Nephron (organoid): Measurements from ENCODE around the gene VAPB.

Source experiments
- H3K27ac Mint-ChIP-seq, 3 experiments: 2 replicates each; pipeline ENCODE4 v1.8.0; 2020; ENCODE audit warnings: mixed read lengths in 3 of 3, mild to moderate bottlenecking in 2 of 3, moderate library complexity in 1 of 3
- H3K27me3 Mint-ChIP-seq: 2 replicates; pipeline ENCODE4 v1.8.0; 2021; ENCODE audit warnings: low read depth, mild to moderate bottlenecking, moderate library complexity, mixed read lengths
- H3K36me3 Mint-ChIP-seq: 2 replicates; pipeline ENCODE4 v1.8.0; 2020; ENCODE audit warnings: low read depth, mixed read lengths
- H3K4me1 Mint-ChIP-seq: 2 replicates; pipeline ENCODE4 v1.8.0; 2020; ENCODE audit warnings: mixed read lengths
- H3K4me3 Mint-ChIP-seq, 3 experiments: 2 replicates each; pipeline ENCODE4 v1.8.0; 2020; ENCODE audit warnings: mild to moderate bottlenecking in 3 of 3, mixed read lengths in 3 of 3, moderate library complexity in 2 of 3
- H3K9me3 Mint-ChIP-seq: 2 replicates; pipeline ENCODE4 v1.8.0; 2020; ENCODE audit warnings: mixed read lengths
- CTCF ChIP-seq, 3 experiments: fragments of 200-600 bp; sonication (generic); IDR thresholded peaks; one replicate each; pipeline ENCODE4 v1.5.0; 2021; ENCODE audit warnings: antibody characterized with exemption in 3 of 3; ENCODE audit not compliant: unreplicated experiment in 3 of 3

Gene VAPB

DNA sequence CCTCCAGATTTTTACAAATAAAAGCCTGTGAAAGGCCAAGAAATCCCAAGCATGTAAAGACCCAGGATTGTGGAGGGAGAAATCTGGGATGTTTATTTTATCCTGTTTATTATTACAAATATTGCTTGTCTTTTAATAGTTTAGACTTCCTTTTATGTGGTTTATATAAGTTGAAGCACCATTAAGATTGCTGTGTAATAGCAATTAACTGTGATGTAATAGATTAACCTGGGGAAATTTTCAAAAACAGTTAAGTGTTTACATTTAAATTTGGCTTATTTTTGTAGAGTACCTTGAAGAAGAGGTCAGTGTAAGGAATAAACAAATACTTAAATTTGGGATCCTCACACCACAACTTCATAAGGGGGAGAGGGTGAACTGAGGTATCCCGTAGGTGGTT, 27.0 kb downstream of the VAPB start:
- H3K9me3 Mint-ChIP-seq, result peaks cover 7% of the 10 kb centered on the region
- no peak overlapping the region for H3K4me3 Mint-ChIP-seq
- no peak for TF ChIP-seq CTCF (IDR thresholded peaks at IDR 0.05; ENCODE audit: unreplicated experiment in 3 of 3)
- H3K27ac Mint-ChIP-seq, result peak overlapping the region in 1 of 3 experiments; percentile 67
- H3K36me3 Mint-ChIP-seq, result peaks cover 66% of the 10 kb centered on the region
- H3K27me3 Mint-ChIP-seq, result no peaks in the 10 kb centered on the region
- peaks cover 6% of the 10 kb centered on the region for H3K4me1 Mint-ChIP-seq

GRCh38 chr20:58416835-58417234, 27.8 kb downstream of the VAPB start:
- no peak overlapping the region for H3K27ac Mint-ChIP-seq
- H3K9me3 Mint-ChIP-seq, result peaks cover 7% of the 10 kb centered on the region
- no peaks in the 10 kb centered on the region for H3K27me3 Mint-ChIP-seq
- TF ChIP-seq CTCF (IDR thresholded peaks at IDR 0.05; ENCODE audit: unreplicated experiment in 3 of 3), result no peak
- peaks cover 6% of the 10 kb centered on the region for H3K4me1 Mint-ChIP-seq
- H3K36me3 Mint-ChIP-seq, result peaks cover 67% of the 10 kb centered on the region
- H3K4me3 Mint-ChIP-seq, result no peak overlapping the region

DNA sequence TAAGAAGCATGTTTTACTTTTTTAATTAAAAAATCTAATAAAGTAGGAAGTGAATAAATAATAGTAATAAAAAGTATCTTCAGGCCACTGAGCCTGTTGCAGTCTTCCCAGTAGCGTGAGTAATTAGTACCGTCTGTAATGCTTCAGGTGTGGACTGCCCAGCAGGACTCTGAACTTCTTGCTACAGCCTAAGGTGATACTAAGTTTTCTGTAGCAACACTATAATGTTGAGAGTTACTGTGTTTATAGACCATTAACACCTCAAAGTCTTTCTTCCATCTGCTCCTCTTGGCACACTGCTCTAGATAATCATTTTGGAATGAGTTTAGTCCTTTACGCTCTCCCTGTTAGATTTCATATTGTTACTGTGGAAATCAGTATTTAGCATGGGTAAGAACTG, 28.4 kb downstream of the VAPB start:
- H3K4me1 Mint-ChIP-seq, result peaks cover 6% of the 10 kb centered on the region
- peaks cover 5% of the 10 kb centered on the region for H3K9me3 Mint-ChIP-seq
- H3K27me3 Mint-ChIP-seq, result no peaks in the 10 kb centered on the region
- H3K27ac Mint-ChIP-seq, result no peak overlapping the region
- no peak overlapping the region for H3K4me3 Mint-ChIP-seq
- TF ChIP-seq CTCF (IDR thresholded peaks at IDR 0.05; ENCODE audit: unreplicated experiment in 3 of 3), result no peak
- peaks cover 69% of the 10 kb centered on the region for H3K36me3 Mint-ChIP-seq

DNA sequence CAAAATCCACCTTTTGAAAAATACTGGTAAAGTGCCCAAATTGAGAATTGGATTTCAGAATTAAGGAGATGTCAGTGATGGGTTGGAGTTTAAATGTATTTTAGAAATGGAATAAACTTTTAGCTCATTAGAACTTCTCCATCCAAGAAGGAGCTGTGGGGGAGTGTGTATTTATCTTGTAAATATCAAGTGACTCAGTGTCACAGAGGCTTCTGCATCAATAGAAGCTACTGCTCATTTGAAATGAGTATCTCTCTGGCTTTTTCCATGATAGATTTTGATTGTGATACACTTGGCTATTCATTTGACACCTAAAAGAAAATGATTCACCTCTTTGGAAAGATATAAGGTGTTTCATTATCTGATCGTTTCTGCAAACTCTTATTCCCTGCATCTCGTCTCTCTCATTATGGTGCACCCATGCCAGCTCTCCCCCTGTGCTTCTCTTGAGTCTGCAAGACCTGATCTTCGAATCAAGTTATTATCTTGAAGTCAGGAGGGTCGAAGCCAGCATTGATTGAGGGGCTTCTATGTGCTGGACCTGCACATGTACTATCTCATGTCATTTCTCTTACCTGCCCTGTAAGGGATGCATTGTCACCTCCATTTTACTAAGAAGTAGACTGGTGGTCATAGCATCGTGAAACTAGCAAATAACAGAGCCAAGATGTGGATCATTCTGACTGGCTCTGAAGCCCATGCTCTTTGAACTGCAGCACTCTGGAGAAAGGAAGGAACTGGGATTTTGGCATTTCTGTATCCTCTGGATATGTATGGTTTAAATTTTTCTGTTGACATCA, 30.1 kb downstream of the VAPB start:
- Mint-ChIP-seq H3K4me3 (no peak overlapping the region), H3K4me1 (peaks cover 9% of the 10 kb centered on the region), H3K9me3 (peaks cover 5% of the 10 kb centered on the region), H3K27me3 (no peaks in the 10 kb centered on the region), H3K27ac (no peak overlapping the region), H3K36me3 (peaks cover 66% of the 10 kb centered on the region)
- TF ChIP-seq CTCF (IDR thresholded peaks at IDR 0.05; ENCODE audit: unreplicated experiment in 3 of 3), result no peak

DNA sequence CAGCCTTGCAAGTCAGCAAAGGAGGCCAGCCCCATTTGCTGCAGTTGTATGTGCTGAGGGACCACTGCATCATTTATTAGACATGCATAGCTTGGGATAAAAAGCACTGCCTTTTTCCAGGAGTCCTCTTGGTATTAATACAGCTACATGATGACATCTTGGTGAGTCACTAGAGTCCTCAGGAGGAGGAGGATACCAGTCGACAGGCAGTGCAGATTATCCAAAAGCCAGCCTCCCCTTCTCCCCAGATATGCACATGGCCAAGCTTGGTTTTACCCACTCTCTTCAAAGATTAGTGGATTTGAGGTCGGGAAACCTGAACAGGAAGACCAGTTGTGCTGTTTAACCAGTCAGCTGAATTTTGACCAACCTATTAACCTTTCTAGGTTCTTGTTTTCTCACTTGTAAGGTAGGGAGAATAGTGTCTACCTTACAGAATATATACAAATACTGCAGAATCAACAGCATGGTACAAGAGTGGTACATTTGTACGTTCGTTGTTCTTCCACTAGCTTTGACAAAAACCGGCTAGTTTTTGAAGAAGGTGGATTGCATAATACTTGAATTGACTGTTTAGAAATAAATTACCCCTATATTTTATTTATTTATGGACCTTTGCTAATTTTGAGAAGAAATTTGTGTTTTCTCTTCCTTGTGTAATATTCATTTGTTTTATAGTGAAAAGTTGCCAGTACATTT, 31.9 kb downstream of the VAPB start:
- Mint-ChIP-seq H3K9me3 (peaks cover 4% of the 10 kb centered on the region), H3K4me1 (peaks cover 15% of the 10 kb centered on the region), H3K27me3 (no peaks in the 10 kb centered on the region), H3K27ac (no peak overlapping the region), H3K36me3 (peaks cover 68% of the 10 kb centered on the region), H3K4me3 (no peak overlapping the region)
- no peak for TF ChIP-seq CTCF (IDR thresholded peaks at IDR 0.05; ENCODE audit: unreplicated experiment in 3 of 3)
